T-helper 1 cell treated with Interleukin-12 subunit alpha and Interleukin-12 subunit beta and Interleukin-4 antibody, amounts not matched to agents 30 μg/mL and 1 μg/mL, for 36 hours (primary cell): ENCODE data around the gene SLC35G2.
"Not testable (repeated sequence)": the region's sequence is repeated elsewhere in the genome, so short reads cannot be mapped to it uniquely, and the experiment has no call there.

ENCODE experiments used
- H3K27ac Mint-ChIP-seq: one replicate; pipeline ENCODE4 v1.8.0; 2021; ENCODE audit warnings: mild to moderate bottlenecking, mixed read lengths
- H3K27me3 Mint-ChIP-seq: one replicate; pipeline ENCODE4 v1.8.0; 2021; ENCODE audit warnings: low read depth, mixed read lengths
- H3K36me3 Mint-ChIP-seq: one replicate; pipeline ENCODE4 v1.8.0; 2021; ENCODE audit warnings: low read depth, mixed read lengths
- H3K4me1 Mint-ChIP-seq: one replicate; pipeline ENCODE4 v1.8.0; 2021; ENCODE audit warnings: low read depth, mixed read lengths
- H3K4me3 Mint-ChIP-seq: one replicate; pipeline ENCODE4 v1.8.0; 2021; ENCODE audit warnings: mild to moderate bottlenecking, moderate library complexity, mixed read lengths
- H3K9me3 Mint-ChIP-seq: one replicate; pipeline ENCODE4 v1.8.0; 2021; ENCODE audit warnings: mixed read lengths

SLC35G2 gene

DNA sequence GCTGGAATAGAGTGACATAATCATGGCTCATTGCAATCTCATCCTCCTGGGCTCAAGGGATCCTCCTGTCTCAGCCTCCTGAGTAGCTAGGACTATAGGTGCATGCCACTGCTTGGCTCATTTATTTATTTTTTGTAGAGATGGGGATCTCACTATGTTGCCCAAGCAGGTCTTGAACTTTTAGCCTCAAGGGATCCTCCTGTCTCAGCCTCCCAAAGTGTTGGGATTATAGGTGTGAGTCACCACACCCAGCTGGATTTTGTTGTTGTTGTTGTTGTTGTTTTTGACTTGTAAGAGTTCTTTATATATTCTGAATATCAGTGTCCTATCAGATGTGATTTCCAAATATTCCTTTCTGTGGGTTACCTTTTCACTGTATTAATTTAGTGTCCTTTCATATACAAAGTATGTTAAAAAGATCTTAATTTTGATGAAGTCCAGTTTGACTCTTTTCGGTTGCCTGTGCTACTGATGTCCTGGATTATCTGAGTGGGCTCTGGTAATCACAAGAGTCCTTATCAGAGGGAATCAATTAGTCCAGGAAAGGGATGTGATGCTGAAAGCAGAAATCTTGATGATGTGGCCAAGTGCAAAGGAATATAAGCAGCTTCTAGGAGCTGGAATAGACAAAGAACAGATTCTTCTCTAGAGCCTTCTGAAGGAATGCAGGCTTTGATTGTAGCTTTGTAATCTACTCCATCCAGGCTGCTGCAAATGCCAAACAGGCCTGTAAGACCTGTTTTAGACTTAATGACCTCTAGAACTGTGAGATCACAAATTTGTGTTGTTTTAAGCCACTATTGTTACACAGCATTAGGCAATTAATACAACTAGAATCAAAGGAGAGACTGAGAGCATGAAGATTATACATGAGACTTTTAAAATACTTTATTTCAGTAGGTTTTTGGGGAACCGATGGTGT is 73.3 kb downstream of the SLC35G2 start:
- no peak overlapping the region for H3K27ac Mint-ChIP-seq
- peaks cover 23% of the 10 kb centered on the region for H3K4me1 Mint-ChIP-seq
- H3K36me3 Mint-ChIP-seq: peaks cover 40% of the 10 kb centered on the region
- H3K27me3 Mint-ChIP-seq: no peaks in the 10 kb centered on the region
- H3K4me3 Mint-ChIP-seq: no peak overlapping the region
- H3K9me3 Mint-ChIP-seq: peaks cover 19% of the 10 kb centered on the region

DNA sequence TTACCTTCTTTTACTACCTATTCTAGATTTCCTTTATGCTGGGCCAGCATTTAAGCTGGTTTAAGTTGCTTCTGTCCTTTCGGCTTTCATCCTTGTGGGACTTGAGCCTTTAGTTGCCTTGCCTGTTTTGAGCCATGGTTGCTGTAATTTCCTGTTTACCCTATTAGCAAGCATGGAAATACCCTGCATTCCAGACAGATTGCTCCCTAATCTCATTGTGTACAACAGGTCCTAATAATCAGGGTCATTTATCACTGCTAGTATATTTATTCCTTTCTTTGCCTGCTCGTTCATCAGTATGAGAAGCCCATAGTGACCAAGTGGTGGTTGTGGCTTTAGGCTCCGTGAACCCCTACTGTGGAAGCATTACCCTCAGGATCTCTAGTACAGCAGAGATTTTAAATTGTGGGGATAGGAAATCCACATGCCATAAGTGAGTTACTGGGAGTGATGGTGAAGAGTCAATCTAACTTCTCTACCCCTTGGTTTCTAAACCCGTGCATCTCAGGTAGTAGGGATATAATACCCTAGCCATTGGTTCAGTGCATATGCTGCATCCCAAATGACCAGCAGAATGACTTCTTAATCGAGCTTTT is 75.0 kb downstream of the SLC35G2 start:
- Mint-ChIP-seq H3K4me1 (peaks cover 29% of the 10 kb centered on the region), H3K4me3 (no peak overlapping the region), H3K27me3 (no peaks in the 10 kb centered on the region), H3K27ac (no peak overlapping the region), H3K36me3 (peaks cover 36% of the 10 kb centered on the region), H3K9me3 (peaks cover 19% of the 10 kb centered on the region)

DNA sequence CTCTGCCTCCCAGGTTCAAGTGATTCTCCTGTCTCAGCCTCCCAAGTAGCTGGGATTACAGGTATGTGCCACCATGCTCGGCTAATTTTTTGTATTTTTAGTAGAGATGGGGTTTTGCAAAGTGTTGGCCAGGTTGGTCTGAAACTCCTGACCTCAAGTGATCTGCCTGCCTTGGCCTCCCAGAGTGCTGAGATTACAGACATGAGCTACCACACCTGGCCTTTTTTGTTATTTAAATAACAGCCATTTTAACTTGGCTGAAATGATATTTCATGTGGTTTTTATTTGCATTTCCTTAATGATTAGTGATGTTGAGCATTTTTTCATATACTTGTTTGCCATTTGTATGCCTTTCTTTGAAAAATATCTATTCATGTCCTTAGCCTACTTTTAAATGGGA is 78.2 kb downstream of the SLC35G2 start:
- Mint-ChIP-seq H3K36me3 (peaks cover 38% of the 10 kb centered on the region), H3K9me3 (peaks cover 11% of the 10 kb centered on the region), H3K4me1 (peaks cover 51% of the 10 kb centered on the region)
- not testable (repeated sequence) for H3K27me3 Mint-ChIP-seq, H3K4me3 Mint-ChIP-seq, H3K27ac Mint-ChIP-seq

DNA sequence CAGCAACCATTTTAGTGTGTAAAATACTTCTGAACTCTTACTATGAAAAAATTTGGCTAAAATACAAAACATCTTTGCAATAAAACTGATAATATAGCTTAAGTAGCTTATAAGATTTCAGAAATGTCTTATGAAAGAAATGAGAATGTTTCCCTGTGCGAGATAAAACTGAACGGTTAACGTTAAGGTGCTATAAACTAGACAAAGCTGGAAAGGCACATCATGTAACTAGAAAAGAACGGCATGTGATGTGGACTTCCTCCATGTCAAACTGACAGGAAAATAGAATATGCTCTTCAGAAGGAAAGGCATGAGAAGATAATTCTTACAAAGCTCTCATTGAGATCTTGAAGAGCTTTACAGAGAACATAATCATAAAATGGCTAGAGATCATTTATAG is 79.6 kb downstream of the SLC35G2 start:
- peaks cover 39% of the 10 kb centered on the region for H3K36me3 Mint-ChIP-seq

GRCh38 chr3:136898954-136899353 is 80.0 kb downstream of the SLC35G2 start:
- no peak overlapping the region for H3K27ac Mint-ChIP-seq
- H3K36me3 Mint-ChIP-seq: peaks cover 41% of the 10 kb centered on the region
- peaks cover 23% of the 10 kb centered on the region for H3K9me3 Mint-ChIP-seq
- H3K27me3 Mint-ChIP-seq: no peaks in the 10 kb centered on the region
- H3K4me1 Mint-ChIP-seq: peaks cover 47% of the 10 kb centered on the region
- no peak overlapping the region for H3K4me3 Mint-ChIP-seq

More for the DNA sequence above, 79.6 kb downstream of the SLC35G2 start:
- H3K4me1 Mint-ChIP-seq: peaks cover 50% of the 10 kb centered on the region
- peaks cover 19% of the 10 kb centered on the region for H3K9me3 Mint-ChIP-seq
- peak overlapping the region; percentile 43 for H3K27ac Mint-ChIP-seq
- no peaks in the 10 kb centered on the region for H3K27me3 Mint-ChIP-seq
- no peak overlapping the region for H3K4me3 Mint-ChIP-seq

GRCh38 chr3:136899622-136900158 is 80.8 kb downstream of the SLC35G2 start:
- peaks cover 42% of the 10 kb centered on the region for H3K36me3 Mint-ChIP-seq
- no peaks in the 10 kb centered on the region for H3K27me3 Mint-ChIP-seq
- H3K4me3 Mint-ChIP-seq: no peak overlapping the region
- peaks cover 43% of the 10 kb centered on the region for H3K4me1 Mint-ChIP-seq
- peak overlapping the region; percentile 13 for H3K27ac Mint-ChIP-seq
- H3K9me3 Mint-ChIP-seq: peaks cover 27% of the 10 kb centered on the region

GRCh38 chr3:136900694-136901093 is 81.8 kb downstream of the SLC35G2 start:
- H3K4me3 Mint-ChIP-seq, H3K27ac Mint-ChIP-seq, H3K27me3 Mint-ChIP-seq: not testable (repeated sequence)
- Mint-ChIP-seq H3K9me3 (peaks cover 28% of the 10 kb centered on the region), H3K36me3 (peaks cover 47% of the 10 kb centered on the region), H3K4me1 (peaks cover 43% of the 10 kb centered on the region)

- Mint-ChIP-seq H3K9me3 (peaks cover 31% of the 10 kb centered on the region), H3K36me3 (peaks cover 48% of the 10 kb centered on the region), H3K27me3 (no peaks in the 10 kb centered on the region), H3K4me3 (no peak overlapping the region), H3K27ac (no peak overlapping the region), H3K4me1 (peaks cover 45% of the 10 kb centered on the region)
Observed at GRCh38 chr3:136901391-136901790, 82.5 kb downstream of the SLC35G2 start.

DNA sequence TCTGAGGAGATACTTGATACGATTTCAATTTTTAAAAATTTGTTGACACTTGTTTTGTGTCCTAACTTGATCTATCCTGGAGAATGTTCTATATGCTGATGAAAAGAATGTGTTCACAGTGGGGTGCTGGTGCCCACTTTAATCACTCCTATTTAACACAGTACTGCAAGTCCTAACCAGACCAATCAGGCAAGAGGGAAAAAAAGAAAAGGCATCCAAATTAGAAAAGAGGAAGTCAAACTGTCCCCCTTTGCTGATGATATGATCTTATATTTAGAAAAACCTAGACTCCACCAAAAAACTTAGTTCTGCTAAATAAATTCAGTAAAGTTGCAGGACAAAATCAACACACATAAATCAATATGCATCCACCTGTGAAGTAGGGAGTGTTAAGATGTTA is 83.6 kb downstream of the SLC35G2 start:
- Mint-ChIP-seq H3K36me3 (peaks cover 48% of the 10 kb centered on the region), H3K4me1 (peaks cover 56% of the 10 kb centered on the region), H3K9me3 (peaks cover 31% of the 10 kb centered on the region)
- not testable (repeated sequence) for H3K27me3 Mint-ChIP-seq, H3K27ac Mint-ChIP-seq, H3K4me3 Mint-ChIP-seq

GRCh38 chr3:136903899-136904298 is 85.0 kb downstream of the SLC35G2 start:
- peaks cover 45% of the 10 kb centered on the region for H3K36me3 Mint-ChIP-seq
- peaks cover 60% of the 10 kb centered on the region for H3K4me1 Mint-ChIP-seq
- no peaks in the 10 kb centered on the region for H3K27me3 Mint-ChIP-seq
- no peak overlapping the region for H3K27ac Mint-ChIP-seq
- H3K9me3 Mint-ChIP-seq: peaks cover 31% of the 10 kb centered on the region
- H3K4me3 Mint-ChIP-seq: no peak overlapping the region

GRCh38 chr3:136904746-136905145 is 85.8 kb downstream of the SLC35G2 start:
- no peaks in the 10 kb centered on the region for H3K27me3 Mint-ChIP-seq
- peaks cover 31% of the 10 kb centered on the region for H3K9me3 Mint-ChIP-seq
- no peak overlapping the region for H3K4me3 Mint-ChIP-seq
- no peak overlapping the region for H3K27ac Mint-ChIP-seq
- H3K4me1 Mint-ChIP-seq: peaks cover 61% of the 10 kb centered on the region
- H3K36me3 Mint-ChIP-seq: peaks cover 41% of the 10 kb centered on the region
